GM18498 (cell line): ENCODE measurements around the gene ZSWIM6.

ENCODE experiments used
- ATAC-seq: cut with Tn5 transposase; IDR thresholded peaks from one replicate; pipeline ENCODE4 v1.9.1; 2021; ENCODE audit warnings: mild to moderate bottlenecking, moderate library complexity; ENCODE audit not compliant: unreplicated experiment

ZSWIM6 gene

DNA sequence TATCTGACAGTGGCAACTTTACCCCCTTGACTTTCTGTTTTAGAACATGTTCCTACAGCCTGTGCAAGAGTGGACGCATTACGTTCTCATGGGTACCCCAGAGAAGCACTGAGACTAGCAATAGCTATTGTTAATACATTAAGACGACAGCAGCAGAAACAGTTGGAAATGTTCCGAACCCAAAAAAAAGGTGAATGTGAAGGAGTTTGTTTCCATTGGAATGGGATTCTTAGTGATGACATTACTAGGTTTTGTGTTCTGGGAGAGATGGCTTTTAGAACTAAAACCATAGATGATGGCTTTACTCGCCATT is 194.1 kb downstream of the ZSWIM6 start:
- ATAC-seq, result no peak

DNA sequence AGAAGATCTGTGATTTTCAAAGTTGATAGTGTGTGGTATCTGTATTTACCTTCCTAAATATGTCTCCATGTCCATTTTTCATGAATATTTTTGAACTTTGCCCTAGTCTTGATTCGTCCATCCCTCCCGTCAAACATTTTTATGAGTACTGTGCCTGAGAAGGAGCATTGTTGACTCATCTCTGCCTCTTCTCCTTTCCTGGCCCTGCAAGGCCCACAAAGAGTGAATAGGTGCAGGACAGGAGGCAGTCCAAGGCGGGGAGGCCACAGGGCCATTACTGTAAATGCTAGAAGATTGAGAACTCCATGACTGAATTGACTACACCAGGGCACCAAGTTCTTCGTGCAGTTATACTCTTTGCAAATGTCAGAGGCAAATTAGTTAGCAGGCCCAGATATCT is 200.9 kb downstream of the ZSWIM6 start:
- no peak for ATAC-seq

DNA sequence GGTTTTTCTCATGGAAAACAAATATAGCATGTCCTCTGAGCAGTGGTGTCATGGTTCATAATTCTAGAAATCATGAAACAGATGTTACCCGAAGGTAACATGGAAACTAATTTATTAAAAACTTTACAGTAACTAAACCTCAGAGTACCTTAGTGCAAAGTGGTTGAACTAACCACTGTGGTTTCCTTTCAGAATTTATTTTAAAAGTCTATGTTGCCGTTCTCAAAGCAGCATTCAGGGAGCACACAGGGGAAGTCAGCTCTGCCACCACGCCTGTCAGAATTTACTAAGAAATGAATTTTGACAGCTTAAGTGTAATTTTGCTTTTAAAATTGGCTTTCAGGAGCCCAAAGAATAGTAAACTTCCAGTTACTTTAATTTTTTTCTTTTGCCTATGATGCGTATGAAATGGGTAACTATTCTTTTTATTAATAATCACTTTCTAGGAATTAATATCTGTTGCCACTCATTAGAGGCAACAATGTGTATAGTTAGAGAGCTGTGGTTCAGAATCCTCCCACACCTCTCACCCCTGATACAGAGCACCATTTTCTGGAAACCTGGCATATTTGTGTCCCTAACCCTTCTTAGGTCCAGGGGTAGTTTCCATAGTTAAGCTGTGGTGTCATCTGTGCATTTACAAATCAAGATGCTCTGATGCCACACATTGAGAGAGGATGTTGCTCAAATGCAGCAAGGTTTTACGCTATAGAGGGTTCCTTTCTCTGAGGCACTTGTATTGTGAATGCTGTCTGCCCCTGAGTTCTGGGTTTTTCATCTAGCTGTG is 202.6 kb downstream of the ZSWIM6 start:
- peak; percentile 86 for ATAC-seq

DNA sequence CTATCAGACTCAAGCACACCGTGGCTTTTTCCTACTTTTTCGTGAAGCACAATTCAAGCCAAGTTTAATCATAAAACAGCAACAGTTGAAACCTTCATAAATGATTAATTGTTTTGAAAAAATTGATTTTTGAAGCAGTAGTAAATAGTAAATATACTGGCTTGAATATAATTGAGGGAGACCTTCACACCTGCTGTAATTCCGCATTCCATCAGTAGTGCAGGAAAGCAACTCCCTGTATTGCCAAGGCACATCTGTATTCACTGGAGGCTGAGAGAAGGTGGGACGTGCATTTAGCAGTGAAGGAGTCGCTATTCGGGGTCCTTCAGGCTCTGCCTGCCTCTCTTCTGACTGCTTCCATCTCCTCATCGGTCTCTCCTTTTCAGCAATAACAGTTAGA is 203.8 kb downstream of the ZSWIM6 start:
- ATAC-seq, result no peak

DNA sequence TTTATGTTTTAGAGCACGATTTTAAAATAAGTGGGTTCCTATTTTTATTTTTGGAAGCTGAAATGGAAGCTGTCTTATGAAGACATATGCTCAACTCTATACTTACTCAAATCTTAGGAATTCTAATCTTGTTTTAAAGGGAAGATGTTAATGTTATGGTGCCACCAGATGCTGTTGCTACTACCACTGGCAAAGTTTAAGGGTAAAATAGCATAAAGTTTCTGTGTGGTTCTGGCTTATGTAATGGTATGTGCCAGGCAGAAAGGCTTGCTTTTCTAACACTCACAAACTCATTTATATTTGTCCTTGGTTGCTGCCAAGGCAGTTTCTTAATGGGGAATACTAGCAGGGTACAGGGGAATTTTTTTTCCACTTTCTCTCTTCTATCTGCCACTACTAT is 204.9 kb downstream of the ZSWIM6 start:
- no peak for ATAC-seq

DNA sequence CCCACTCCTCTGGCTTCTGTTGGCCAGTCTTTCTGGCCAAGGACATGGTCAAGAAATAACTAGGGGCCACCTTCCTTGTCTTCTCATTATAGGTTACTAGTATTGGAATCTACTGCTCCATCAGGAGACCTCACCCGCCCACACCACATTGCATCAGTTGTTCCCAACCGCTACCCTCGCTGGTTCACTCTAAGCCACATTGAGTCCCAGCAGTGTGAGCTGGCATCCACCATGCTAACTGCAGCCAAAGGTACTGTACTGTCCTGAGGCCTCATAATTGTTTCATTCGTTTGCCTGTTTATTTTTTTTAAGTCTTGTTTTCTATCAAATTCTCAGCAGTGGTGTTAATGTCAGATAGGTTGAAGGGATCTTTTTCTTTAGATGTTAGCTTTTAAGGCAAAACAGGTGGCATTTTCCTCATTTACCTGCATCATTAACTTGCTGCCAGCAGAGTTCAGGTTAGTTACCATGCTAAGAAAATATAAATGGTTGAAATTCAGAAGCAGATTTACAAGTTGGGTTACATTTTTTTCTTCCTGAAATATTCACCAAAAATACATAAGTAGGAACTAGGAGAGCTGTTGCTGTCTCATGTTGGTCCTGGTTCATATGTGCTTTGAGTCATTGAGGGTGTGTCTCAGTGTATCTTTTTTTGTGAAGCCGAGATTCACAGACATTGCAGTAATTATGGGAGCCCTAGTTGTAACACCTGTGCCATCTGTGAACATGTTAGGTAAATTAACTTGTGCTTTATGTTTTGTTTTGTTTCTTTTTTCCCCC is 206.9 kb downstream of the ZSWIM6 start:
- no peak for ATAC-seq

DNA sequence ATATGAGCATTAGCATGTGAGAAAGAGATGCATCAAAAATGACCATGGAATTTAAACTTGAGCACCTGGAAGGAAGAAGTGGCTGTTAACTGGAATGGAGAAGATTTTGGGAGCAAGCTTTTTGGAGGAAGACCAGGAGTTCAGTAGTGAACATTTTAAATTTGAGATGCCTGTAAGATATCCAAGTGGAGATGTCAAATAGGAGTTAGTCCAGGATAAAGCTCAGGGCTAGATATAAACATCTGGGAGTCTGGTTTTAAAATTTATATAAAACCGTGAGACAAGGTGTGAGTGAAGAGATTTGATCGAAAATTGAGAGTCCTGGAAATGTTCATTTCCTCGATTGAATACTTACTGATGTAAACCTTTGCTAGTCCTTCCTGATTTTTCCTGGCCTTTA is 217.5 kb downstream of the ZSWIM6 start:
- ATAC-seq, result no peak

DNA sequence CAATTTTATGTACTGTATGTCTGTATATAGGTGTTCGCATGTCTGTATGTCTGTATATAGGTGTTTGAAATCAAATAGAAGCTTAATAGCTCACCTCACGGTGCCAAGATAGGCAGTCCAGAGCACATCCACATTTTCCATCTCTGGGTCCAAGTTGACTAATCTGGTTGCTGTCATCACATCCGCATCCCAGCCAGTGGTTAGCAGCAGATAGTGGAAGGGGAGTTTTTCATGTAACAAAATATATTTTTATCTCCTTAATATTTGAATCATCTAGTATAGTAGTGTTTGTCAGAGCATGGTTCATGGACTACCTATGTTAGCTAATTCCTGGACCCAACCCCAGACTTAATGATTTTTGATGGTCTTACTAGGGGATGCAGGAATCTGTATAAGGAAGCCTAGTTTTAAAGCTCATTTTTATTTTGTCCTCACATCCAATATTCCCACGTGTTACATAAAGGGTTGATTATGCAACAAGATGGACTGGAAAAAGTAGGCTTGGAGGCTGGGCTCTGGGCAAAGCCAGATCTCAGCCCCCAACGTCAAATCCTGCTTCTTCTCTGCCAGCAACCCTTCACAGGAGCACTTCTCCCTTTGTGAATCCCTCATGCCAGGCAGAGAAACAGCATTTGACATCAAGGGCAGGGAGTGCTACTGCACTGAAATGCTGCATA is 219.7 kb downstream of the ZSWIM6 start:
- no peak for ATAC-seq

DNA sequence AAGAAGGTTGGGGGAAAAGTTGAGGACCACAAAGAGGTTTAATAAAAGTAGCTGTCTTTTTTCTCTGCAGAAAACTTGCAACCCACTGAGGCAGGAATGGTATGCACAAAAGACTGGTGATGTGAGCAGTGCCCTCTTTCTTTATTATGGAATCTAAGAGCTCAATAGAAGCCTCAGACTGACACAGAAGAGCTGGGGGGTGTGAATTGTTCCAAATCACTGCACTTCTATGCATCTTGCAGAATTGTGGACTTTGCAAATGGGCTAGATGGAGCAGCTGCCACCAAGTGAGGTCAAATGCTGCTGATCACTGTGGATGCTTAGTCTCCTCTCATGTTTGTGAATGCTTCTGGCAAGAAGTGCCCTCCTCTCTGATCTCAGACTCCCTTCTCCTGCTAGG is 227.1 kb downstream of the ZSWIM6 start:
- no peak for ATAC-seq

DNA sequence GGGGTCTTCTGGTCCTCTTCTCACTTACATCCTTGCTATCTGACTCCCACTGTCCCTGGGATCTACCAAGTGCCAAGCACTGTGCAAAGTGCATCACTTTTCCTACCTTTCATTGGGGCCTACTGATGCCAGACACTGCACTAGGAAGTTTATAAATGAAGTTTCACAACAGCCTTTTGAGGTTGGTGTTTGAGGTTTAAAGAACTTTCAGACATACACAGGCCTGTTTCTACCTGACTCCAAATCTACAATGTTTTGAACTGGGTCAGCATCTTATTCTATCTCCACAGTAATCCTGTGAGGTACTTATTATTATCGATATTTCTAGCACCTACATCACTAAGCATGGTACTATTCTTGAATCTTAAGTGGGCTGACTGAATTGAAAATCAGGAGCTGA is 227.7 kb downstream of the ZSWIM6 start:
- ATAC-seq, result no peak

DNA sequence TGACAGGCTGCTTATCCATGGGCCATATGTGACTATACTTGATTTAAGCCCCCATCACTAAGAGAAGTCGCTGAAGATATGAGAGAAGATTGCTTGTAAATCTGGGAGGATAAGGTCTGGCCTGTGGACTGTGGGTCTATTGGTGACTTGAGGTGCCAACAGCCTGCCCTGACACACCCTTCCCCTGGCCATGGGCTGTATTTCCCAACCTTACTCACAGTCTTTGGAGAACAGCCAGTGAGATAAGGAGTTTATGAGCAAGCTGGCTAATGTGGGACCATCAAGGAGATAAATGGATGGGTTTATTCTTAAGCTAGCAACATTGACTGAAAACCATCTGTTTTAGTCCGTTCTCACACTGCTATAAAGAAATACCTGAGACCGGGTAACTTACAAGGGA is 231.3 kb downstream of the ZSWIM6 start:
- ATAC-seq, result no peak

DNA sequence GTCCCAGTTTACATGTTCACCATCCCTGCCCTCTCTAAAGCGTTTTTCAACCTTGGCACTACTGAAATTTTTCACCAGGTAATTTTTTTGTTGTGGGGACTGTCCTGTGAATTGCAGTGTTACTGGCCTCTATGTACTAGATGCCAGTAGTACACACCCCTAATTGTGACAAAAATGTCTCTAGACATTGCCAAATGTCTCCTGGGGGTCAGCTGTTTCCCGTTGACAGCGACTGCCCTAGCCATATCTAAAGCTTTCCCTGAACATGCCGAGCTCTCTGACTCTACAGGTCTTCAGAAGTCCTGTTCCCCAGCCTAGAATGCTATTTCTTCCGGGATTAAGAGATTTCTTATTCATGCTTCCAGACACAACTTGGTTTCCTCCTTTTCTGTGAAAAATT is 235.3 kb downstream of the ZSWIM6 start:
- ATAC-seq, result no peak

DNA sequence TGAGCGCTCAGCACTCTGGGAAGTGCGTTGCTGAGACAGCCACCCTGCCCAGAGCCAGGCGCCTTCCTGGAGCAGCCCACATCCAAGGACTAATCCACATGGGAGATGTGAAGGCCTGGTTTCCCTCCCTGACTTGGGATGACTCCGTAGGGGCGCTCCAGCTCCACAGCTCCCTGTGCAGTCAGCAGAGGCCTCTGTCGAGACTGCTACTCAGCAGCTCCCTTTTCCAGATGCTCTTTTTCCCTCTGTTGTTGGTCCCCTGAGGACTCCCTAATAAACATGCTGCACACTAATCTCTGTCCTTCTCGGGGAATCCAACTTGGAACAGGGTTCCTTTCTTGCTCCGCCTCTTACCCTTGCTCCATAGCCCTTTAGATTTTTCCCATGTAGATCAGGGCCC is 237.3 kb downstream of the ZSWIM6 start:
- no peak for ATAC-seq

DNA sequence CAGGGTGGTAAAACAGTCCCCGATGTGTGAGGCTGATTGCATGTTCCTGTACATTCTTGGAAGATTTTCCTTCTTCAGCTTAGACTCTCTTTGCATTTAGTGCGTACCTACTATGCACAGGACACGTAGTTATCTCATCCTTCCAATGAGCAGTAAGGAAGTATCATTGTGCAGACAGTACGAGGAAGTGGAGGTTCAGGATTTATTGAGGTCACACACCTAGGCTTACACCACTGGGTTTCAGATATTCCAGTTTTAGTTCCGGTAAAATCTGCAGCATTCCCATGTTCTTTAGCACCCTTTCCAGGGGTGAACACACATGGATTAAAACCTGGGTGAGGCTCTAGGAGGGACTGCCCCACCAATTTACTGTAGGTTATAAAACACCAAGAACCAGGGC is 238.7 kb downstream of the ZSWIM6 start:
- ATAC-seq, result no peak

DNA sequence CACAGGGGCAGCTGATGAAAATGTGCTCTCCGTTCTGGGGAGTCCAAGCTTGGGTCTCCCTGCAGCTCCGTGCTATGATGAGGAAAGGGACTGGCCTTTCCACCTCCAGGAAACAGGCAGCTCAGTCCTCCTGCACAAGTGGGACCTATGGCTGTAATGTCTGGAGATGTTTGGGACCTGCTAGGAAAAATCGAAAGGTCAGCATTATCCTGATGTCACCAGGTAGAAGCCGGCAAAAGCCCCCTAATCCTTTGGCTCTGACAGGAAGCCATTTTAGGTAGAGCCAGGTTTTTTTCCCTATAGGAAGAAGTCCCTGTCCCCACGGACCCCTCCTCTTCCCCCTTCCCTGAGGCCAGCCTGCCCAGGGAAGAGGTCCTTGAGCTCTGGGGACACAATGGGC is 240.9 kb downstream of the ZSWIM6 start:
- ATAC-seq, result no peak

DNA sequence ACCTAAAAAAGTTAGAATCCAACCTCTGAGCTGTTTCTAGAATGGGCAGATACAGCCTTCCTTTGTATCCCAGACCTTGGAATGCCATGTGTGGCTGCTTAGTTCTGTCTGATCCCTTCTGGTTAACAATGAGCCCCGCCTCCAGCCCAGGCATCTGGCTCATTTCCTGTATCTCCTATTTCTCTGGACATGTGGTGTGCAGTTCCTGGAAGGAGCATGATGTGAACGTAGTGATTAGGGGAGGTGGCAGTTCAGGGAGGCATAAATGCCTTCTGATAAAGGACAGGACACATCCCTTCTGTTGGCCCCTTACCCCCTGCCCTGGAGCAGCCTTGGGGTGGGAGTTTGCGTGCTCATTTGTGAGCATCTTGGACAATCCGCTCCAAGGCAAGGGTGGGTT is 243.0 kb downstream of the ZSWIM6 start:
- ATAC-seq, result no peak

DNA sequence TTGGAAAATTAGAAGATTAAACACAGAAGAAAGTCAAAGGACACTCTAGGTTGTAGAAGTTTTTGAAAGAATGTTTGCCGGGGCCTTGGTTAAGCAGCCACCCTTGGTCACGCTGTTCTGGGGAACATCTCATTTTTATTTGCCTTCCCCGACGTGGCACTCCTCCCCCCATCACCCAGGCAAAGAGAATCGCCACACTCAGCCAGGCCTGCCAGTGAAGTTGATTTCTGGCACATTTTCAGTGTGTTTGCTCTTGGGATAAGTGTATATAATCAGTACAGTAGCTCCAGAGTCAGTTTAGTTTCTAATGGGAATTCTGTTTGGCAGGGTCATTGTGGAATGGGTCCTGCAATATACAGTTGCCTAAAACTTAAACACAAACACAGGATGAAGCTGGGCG is 243.5 kb downstream of the ZSWIM6 start:
- no peak for ATAC-seq

DNA sequence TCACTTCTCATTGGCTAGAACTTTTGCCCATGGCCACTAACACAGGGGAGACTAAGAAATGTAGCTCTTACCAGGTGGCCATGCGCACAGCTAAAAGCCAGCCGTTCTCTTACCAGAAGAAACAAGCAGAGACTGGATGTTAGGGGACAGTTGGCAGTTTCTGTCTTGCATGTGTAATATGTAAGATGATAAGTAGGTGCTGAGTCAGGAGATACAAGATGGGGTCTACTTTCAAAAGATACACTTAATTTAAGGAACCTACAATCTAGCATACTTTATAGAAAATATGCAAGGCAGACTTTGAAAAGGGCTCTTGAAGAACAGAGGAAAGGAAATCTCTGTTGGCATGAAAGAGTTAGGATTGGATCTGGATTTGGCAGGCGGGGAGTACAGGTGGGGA is 244.5 kb downstream of the ZSWIM6 start:
- no peak for ATAC-seq

DNA sequence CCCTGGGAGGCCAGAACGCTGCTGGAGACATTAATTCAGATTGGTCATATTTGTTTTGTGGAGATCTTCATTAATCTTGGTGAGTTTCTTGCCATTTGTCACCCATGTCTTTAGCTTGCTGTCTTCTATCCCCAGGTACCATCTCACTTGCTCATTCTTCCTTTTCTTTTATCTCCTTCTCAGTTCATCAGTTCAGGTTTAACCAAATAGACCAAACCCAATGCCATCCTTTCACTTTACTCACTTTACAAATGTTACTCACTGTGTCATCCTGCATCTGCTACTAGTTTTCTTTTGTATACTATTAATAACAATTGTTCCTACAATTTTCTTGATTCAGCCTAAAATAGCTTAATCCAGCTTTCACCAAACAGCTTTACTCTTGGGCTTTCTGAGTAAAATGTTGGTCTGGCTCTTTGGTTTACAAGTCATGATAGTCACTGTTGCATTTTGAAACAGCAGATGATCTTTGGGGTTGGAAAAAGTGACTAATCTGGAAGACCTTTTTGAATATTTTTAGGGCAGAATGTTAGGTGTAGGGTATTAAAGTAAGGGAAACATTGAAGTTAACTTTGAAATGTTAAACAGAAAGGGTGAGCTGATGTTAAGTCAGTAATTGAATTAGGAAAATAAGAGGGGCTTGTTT is 246.9 kb downstream of the ZSWIM6 start:
- ATAC-seq, result no peak

DNA sequence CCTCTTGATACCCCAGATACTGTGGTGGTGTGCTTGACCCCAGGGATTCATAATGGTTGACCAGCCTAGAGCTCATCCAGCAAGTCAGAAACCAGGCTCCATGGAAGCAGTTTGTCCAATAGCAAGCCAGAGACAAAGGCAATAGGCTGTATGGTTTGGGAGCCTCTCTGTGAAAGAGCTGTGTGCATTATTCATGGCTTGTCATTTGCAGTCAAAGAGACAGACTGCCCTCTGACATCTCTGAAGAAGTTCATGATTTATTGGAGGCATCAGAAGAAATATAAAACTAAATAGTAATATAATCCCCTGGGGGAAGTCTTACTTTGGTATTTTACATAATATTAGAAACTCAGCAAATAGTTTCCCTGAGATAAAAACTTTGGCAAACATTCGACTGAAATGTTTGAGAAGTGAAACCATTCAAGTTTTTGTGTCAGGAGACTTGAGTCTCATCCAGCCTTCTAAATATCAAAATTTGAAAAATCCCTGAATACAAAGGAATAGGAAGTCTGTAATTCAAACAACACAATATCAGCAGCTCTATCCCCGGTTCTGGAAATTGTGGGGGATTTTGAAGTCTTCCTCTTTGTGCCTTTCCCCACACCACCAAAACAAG is 250.3 kb downstream of the ZSWIM6 start:
- no peak for ATAC-seq

DNA sequence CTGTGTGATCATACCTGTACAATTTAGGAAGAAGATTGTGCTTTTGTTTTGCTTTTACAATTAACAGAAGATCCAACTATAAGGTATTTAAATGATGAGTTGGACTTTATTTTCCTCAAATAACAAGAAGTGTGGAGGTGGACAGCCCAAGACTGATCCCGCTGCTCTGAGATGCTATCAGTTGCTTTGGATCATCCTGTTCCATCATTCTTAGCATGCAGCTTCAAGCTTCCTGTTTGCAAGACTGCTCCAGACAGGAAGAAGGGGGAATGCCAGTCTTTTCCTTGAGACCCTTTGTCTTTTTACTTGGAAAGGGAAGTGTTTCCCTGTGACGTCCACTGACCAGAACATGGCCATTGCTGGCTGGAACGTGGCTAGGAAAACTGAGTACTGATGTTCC is 250.8 kb downstream of the ZSWIM6 start:
- ATAC-seq, result no peak
